Measurements from ENCODE around the gene SNAI1.

- TF ChIP-seq, protein P1, sequence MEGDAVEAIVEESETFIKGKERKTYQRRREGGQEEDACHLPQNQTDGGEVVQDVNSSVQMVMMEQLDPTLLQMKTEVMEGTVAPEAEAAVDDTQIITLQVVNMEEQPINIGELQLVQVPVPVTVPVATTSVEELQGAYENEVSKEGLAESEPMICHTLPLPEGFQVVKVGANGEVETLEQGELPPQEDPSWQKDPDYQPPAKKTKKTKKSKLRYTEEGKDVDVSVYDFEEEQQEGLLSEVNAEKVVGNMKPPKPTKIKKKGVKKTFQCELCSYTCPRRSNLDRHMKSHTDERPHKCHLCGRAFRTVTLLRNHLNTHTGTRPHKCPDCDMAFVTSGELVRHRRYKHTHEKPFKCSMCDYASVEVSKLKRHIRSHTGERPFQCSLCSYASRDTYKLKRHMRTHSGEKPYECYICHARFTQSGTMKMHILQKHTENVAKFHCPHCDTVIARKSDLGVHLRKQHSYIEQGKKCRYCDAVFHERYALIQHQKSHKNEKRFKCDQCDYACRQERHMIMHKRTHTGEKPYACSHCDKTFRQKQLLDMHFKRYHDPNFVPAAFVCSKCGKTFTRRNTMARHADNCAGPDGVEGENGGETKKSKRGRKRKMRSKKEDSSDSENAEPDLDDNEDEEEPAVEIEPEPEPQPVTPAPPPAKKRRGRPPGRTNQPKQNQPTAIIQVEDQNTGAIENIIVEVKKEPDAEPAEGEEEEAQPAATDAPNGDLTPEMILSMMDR (conservative IDR thresholded peaks at IDR 0.05): no peak
- no peak for TF ChIP-seq ZFX (IDR thresholded peaks at IDR 0.05)
These were observed 50.3 kb downstream of the SNAI1 start for GRCh38 chr20:50032955-50033666.

Data from C4-2B (cell line).